T47D (cell line): Measurements from ENCODE around the gene DLL1.
"Not testable (repeated sequence)": the region's sequence is repeated elsewhere in the genome, so short reads cannot be mapped to it uniquely, and the experiment has no call there.

Source experiments
- DNase-seq, 2 experiments: peaks; one replicate each; pipeline versions ENCODE4 v3.0.0 to v3.0.0-alpha.2; 2011 to 2012; ENCODE audit warnings: low read depth in 1 of 2, low spot score in 1 of 2
- JUND ChIP-seq: IDR thresholded peaks from 2 replicates; pipeline ENCODE4 v1.6.1; 2012; ENCODE audit warnings: low read depth
- in situ Hi-C: cut with HindIII; loops from 2 replicates; pipeline ENCODE4 v1.10.0; 2016; ENCODE audit warnings: low sequenced_read_pairs, low pct_unique_long_range_greater_than_20kb

The DLL1 gene, protein sequence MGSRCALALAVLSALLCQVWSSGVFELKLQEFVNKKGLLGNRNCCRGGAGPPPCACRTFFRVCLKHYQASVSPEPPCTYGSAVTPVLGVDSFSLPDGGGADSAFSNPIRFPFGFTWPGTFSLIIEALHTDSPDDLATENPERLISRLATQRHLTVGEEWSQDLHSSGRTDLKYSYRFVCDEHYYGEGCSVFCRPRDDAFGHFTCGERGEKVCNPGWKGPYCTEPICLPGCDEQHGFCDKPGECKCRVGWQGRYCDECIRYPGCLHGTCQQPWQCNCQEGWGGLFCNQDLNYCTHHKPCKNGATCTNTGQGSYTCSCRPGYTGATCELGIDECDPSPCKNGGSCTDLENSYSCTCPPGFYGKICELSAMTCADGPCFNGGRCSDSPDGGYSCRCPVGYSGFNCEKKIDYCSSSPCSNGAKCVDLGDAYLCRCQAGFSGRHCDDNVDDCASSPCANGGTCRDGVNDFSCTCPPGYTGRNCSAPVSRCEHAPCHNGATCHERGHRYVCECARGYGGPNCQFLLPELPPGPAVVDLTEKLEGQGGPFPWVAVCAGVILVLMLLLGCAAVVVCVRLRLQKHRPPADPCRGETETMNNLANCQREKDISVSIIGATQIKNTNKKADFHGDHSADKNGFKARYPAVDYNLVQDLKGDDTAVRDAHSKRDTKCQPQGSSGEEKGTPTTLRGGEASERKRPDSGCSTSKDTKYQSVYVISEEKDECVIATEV

DNA sequence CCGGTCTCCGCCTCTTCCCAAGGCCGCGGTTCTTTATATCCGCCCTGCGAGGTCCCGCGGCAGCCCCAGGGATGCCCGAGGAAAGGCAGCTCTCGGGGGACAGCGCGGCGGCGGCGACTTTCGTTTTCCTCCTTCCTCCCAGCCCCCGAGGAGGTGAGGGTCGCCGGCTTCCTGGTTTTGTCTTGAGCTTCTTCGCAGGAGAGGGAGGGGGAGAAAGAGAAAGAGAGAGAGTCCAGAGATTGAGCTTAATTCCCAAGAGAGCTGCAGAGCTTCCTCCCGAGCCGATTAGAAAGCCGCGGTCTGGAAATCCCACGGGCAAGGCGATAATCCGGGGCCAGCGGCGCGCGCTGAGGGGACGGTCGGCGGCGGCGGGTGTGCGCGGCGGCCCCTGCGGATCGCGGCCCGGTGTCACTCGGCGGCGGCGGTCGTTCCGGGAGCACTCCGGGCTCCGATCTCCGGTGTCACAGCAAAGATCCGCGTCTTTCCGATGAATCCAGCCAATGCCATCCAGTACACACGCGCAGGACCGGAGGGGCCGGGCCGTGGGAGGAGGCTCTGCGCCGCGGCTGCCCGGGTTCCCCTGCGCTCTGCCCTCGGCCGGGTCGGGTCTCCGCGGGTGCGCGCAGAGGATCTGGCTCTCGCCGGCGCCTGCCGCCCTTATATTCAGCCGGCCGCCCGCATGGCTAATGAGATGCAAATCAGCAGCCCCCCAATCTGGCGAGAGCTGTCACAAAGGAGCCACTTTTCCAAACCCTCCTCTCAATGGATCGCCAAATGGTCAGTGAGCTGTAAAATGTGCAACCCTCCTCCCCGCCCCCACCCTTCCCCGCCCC lies at the start of gene DLL1:
TSS of gene DLL1 (minus strand) at position 783 of the 833 bp plus-strand sequence. CDS start 939 bp downstream, outside the sequence.
- no peak for TF ChIP-seq JUND
- peak in 1 of 2 experiments; percentile 84 for DNase-seq
- in situ Hi-C loops: no loop called here

DNA sequence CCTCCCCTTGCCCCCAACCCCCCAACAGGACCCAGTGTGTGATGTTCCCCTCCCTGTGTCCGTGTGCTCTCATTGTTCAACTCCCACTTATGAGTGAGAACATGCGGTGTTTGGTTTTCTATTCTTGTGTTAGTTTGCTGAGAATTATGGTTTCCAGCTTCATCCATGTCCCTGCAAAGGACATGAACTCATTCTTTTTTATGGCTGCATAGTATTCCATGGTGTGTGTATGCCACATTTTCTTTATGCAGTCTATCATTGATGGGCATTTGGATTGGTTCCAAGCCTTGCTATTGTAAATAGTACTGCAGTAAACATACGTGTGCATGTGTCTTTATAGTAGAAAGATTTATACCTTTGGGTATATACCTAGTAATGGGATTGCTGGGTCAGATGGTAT lies 44.3 kb upstream of the DLL1 start:
- in situ Hi-C loops, DNase-seq: not testable (repeated sequence)

DNA sequence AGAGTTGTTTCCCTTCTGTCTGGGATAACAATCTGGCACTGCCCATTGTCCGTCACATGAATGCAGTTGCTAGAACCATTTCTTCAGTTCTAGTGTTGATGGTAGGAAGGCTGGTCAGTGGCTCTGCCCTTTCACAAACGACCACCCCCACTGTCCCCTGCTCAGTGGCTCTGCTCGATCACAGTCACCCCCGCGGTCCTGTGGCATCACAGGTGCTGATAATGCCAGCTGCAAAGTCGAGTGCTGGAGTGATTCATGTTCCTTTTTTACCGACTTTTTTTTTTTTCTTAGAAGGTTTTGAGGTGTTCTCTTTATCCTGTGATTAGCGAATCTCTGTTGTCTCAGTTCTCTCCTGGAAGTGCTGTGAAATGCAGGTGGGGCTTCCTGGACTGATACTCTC lies 38.4 kb upstream of the DLL1 start:
- TF ChIP-seq JUND: no peak
- in situ Hi-C loops: no loop called here
- DNase-seq: no peak

DNA sequence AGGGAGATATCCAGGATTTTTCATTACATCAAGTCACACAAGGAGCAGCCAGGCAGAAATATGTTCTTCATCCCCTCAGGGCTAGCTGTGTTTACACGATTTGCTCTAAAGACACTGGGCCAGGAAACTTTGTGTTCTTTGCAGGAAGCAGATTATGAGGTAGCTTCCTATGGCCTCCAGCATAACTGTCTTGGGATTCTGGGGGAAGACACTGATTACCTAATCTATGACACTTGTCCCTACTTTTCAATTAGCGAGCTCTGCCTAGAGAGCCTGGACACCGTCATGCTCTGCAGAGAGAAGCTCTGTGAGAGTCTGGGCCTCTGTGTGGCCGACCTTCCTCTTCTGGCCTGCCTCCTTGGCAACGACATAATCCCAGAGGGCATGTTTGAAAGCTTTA lies 26.8 kb upstream of the DLL1 start:
- no peak for TF ChIP-seq JUND
- peak in 1 of 2 experiments; percentile 16 for DNase-seq
- in situ Hi-C loops: no loop called here

DNA sequence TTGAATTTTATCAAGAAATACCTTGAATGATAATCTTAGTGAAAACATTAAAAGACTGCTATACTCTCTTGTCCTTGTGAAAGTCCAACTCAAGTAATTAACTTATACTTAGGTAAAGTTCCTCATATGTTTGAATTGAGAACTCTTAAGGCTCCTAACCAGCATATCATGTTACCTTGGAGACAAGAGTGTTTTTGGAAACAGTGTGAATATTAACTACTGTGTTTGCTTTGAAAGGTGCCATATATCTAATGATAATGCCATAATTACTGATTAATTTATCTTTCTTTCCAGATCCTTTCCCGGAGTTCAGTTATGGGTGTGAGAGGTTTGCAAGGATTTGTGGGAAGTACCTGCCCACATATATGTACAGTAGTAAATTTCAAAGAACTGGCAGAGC lies 26.2 kb upstream of the DLL1 start:
- in situ Hi-C loops: no loop called here
- no peak for DNase-seq
- no peak for TF ChIP-seq JUND

DNA sequence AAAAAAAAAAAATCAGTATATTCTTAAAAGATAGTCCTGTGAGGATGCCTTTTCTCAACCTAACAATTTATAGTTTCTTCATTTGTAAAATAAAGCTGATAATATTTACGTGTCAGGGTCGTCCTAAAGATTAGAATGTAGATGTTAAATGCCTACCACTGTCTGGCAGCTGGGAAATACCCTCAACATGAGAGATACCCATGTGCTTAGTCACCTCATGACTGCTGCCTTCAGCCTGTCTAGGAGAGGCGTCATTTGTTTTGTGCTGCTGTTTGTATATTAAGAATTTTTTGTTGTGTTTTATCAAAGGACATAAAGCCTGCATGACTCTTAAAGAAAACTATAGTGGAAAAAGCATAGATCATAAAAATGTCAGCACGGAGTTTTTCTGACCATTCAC lies 25.2 kb upstream of the DLL1 start:
- no peak for TF ChIP-seq JUND
- in situ Hi-C loops: no loop called here
- DNase-seq: no peak

DNA sequence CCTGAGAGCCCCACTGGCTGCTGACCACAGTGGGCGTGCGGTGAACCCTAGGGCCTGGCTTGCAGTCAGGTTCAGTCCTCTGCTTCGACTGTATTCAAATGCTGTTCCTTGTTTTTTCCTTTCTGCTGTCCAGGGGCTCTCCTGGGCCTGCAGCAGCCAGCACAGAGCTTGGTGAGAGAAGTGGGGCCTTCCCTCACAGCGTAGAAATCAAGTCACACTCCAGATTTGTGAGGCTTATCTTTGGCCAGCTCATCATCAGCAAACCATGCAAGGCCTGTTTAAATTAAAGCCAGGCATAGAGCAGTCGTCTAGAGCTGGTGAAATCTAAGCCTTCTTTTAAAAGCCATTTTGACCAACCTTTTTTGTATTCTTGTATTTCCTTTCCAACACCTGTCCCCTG lies 24.1 kb upstream of the DLL1 start:
- DNase-seq: no peak
- in situ Hi-C loops: no loop called here
- no peak for TF ChIP-seq JUND

DNA sequence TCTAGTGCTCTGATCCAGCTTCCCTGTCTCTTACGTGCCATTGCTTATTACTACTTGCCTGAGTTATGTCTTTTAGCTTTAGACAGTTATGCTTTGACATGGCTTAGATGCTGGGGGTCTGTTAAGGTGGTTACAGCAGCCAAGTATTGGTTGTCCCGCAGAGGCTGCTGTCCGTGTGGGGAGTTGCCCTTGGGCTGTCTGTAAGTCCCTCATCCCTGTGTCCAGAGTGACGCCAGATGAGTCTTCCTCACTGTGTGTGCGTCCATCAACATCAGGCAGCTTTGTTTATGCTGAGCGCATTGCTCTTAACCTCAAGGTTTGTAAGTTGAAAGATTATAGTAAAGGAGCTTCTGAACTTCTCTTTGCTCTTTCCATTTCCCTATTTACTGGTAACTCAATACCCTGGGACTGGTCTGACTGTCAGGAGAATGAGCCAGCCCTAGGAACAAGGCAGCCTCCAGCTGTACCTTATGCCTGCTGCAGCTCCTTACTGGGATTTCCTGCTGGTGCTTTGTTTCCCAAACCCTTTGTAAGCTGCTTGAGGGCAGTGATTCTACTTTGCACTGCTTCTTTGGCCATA lies 22.9 kb upstream of the DLL1 start:
- in situ Hi-C loops: no loop called here
- no peak for TF ChIP-seq JUND
- DNase-seq: no peak

DNA sequence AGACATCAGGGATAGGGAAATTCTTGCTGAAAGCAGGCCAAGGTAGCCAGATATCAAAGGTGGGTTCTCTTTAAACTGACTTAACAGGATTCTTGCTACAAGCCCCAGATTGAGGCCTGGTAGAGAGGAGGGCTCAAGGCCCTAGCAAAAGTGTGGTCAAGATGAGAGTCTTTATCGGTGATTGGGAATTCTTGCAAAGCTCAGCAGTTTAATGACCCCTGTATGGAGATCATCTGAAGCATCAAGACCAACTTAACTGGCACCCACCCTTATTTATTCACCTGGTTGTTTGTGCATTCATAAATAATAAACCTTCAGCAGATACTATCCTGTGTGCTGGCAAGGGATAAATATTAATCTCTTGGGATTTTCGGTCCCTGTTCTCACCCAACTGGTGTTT lies 22.0 kb upstream of the DLL1 start:
- in situ Hi-C loops: no loop called here
- no peak for TF ChIP-seq JUND
- no peak for DNase-seq

DNA sequence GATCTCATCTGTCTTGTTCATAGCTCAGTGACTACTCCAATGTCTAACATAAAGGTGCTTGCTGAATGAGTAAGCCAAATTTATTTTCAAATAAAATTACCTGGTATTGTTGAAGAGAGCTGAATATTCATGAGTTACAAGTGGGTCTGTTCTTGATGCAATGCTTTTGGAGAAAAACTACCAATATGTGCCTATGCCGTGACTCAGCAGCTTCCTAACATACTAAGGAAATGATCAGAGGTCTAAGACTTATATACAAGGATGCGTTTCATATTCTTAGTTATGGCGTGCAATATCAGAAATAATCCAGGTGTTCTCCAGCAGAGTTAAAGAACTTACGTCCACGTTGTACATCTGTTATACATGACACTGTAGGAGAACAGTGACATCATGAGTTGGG lies 20.8 kb upstream of the DLL1 start:
- no peak for DNase-seq
- TF ChIP-seq JUND: no peak
- in situ Hi-C loops: no loop called here

DNA sequence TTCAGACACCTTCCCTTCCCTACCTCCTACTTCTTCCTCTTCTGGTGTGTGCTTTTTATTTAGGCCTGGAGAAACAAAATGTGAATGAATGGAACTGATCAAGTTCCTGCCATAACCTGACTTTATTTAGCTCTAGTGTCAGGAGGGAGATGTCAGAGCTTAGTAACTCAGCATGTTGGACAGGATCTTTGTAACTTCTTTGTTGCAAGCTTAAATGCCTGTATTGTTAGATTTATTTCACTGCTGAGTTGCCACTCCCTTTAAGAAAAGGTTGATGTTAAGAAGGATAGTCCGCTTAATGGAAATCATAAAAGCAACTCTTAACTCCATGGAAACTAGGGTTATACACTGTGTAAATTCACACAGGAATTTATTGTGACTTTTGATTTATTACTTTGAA lies 17.9 kb upstream of the DLL1 start:
- in situ Hi-C loops: no loop called here
- no peak for TF ChIP-seq JUND

DNA sequence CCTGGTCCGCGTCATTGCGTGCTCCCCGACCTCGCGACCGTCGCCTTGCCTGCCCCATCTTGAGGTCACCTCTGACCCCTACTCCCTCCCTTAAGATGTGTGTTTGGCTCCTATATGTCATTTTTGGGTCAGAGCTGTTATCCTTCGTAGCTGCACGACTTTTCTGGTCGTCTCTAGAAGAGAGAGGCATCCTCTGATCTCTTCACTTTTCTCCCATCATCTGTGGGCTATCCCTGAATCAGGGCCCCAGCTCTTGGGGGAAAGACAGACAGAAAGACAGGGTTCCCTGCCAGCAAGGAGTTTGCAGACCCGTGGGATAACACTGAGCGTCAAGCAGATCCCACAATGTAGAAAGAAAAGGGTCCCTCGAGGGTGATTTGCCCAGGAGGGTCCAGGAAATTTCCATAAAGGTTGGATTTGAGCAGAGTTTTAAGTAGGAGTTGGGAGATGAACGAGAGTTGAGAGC lies 16.2 kb upstream of the DLL1 start:
- no peak for TF ChIP-seq JUND
- in situ Hi-C loops: no loop called here
- no peak for DNase-seq

More for the DNA sequence above, 17.9 kb upstream of the DLL1 start:
- DNase-seq: no peak
